Lower leg skin (tissue), 3 donors: ENCODE measurements around the gene SLCO2B1.

Source experiments
- POLR2A ChIP-seq, 2 donors: fragments of 450-650 bp; IDR thresholded peaks; one replicate each; pipeline ENCODE4 v1.6.1; 2016 to 2017; ENCODE audit warnings: antibody characterized with exemption in 2 of 2, mild to moderate bottlenecking in 1 of 2, moderate library complexity in 1 of 2
- TF ChIP-seq, protein P1 (sequence below), 3 donors: fragments of 450-650 bp; IDR thresholded peaks; one replicate each; pipeline ENCODE4 v1.5.1; 2016; ENCODE audit warnings: antibody characterized with exemption in 3 of 3, mild to moderate bottlenecking in 3 of 3, moderate library complexity in 2 of 3

DNA sequence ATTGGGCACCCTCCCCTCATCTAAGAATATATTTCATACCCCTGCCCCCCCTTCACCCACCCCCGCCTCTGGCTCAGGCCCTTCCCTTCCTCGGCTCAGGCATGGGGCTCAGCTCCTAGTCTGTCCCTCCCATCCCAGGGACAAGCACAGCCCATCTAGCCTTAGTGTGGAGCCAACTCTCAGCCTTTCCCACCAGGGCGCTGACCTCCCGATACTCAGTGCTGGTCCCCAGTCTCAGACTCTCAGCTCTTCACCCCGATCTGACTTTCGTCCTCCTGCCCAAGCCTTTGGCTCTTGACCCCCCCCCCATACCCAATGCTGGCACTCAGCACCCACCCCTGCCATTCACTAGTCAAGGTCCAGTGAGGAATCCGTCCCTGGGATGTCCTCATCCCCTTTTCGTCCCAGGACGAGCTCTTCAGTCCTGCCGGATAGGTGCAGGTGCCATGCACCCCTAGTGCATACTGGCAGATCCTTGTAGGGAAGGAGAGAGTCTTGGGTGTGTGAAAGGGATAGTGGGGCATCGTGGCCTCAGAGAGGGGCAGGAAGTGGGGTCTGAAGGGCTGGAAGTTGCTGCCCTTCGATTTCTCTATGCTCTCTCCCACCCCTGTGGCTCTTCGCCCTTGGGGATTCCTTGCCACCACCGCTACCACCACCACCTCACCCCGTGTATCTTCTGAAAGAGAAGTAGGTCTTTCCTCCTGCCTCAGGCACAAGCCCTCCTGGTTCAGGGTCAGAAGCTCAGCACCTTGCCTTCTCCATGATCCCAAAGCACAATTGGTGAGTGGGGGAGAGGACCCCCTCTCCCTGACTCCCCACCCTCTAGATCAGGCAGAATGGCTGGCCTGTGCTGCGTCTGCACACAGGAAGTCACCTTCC lies 92.1 kb downstream of the SLCO2B1 start:
- TF ChIP-seq, protein P1, sequence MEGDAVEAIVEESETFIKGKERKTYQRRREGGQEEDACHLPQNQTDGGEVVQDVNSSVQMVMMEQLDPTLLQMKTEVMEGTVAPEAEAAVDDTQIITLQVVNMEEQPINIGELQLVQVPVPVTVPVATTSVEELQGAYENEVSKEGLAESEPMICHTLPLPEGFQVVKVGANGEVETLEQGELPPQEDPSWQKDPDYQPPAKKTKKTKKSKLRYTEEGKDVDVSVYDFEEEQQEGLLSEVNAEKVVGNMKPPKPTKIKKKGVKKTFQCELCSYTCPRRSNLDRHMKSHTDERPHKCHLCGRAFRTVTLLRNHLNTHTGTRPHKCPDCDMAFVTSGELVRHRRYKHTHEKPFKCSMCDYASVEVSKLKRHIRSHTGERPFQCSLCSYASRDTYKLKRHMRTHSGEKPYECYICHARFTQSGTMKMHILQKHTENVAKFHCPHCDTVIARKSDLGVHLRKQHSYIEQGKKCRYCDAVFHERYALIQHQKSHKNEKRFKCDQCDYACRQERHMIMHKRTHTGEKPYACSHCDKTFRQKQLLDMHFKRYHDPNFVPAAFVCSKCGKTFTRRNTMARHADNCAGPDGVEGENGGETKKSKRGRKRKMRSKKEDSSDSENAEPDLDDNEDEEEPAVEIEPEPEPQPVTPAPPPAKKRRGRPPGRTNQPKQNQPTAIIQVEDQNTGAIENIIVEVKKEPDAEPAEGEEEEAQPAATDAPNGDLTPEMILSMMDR (IDR thresholded peaks at IDR 0.05), result no peak
- no peak for TF ChIP-seq POLR2A (IDR thresholded peaks at IDR 0.05)
